Keratinocyte (primary cell): Measurements from ENCODE around the gene PRDM11. TPM values are rescaled to one million over a fixed set of nuclear protein-coding genes. Genes with fewer than 3 reads are reported as not detected.

ENCODE experiments used
- DNase-seq: peaks from one replicate; pipeline ENCODE4 v3.0.0-alpha.2; 2011; ENCODE audit warnings: low read depth, missing footprints, low spot score
- FAIRE-seq: peaks from 2 replicates; lab custom pipeline; 2011; peaks lifted over from hg19 to GRCh38; lab: Jason Lieb, UNC
- H2AFZ ChIP-seq: 2 replicates; pipeline ENCODE4 v1.6.0; 2012; ENCODE audit warnings: low read length, control low read depth, inconsistent platforms; ENCODE audit not compliant: control insufficient read depth
- H3K27ac ChIP-seq: 2 replicates; pipeline ENCODE4 v1.5.1; 2011; ENCODE audit warnings: low read length; ENCODE audit not compliant: control insufficient read depth, insufficient read depth
- H3K27me3 ChIP-seq: 3 replicates; pipeline ENCODE4 v1.6.0; 2011; ENCODE audit warnings: low read length; ENCODE audit not compliant: control insufficient read depth, insufficient read depth; ENCODE audit errors: extremely low read depth
- H3K36me3 ChIP-seq, 2 experiments: 2 replicates in 1 of 2; 3 replicates in 1 of 2; pipeline ENCODE4 v1.5.1; 2011; ENCODE audit warnings: low read length in 2 of 2, mild to moderate bottlenecking in 1 of 2; ENCODE audit not compliant: control insufficient read depth in 2 of 2, insufficient read depth in 2 of 2; ENCODE audit errors: extremely low read depth in 1 of 2
- H3K4me1 ChIP-seq: 3 replicates; pipeline ENCODE4 v1.5.1; 2011; ENCODE audit warnings: low read length; ENCODE audit not compliant: control insufficient read depth, insufficient read depth; ENCODE audit errors: extremely low read depth
- H3K4me2 ChIP-seq: 3 replicates; pipeline ENCODE4 v1.6.0; 2011; ENCODE audit warnings: low read depth, low read length; ENCODE audit not compliant: control insufficient read depth, insufficient read depth; ENCODE audit errors: extremely low read depth
- H3K4me3 ChIP-seq, 3 experiments: fragments of 200-600 bp in 1 of 3; sonication (generic) in 1 of 3; 2 replicates in 2 of 3; 3 replicates in 1 of 3; pipeline ENCODE4 v1.5.1; 2011 to 2016; ENCODE audit warnings: low read length in 3 of 3, mild to moderate bottlenecking in 3 of 3, control low read depth in 2 of 3, inconsistent platforms in 1 of 3, low read depth in 1 of 3, mixed read lengths in 1 of 3, mixed run types in 1 of 3, moderate library complexity in 1 of 3; ENCODE audit not compliant: control insufficient read depth in 2 of 3, insufficient read depth in 2 of 3; ENCODE audit errors: extremely low read depth in 1 of 3
- H3K79me2 ChIP-seq: 2 replicates; pipeline ENCODE4 v1.6.0; 2012; ENCODE audit warnings: low read length; ENCODE audit not compliant: control insufficient read depth, insufficient read depth
- H3K9ac ChIP-seq: 3 replicates; pipeline ENCODE4 v1.6.0; 2011; ENCODE audit warnings: low read length; ENCODE audit not compliant: control insufficient read depth, insufficient read depth; ENCODE audit errors: extremely low read depth
- H3K9me1 ChIP-seq: 3 replicates; pipeline ENCODE4 v1.6.0; 2011; ENCODE audit warnings: low read length; ENCODE audit not compliant: control insufficient read depth, insufficient read depth; ENCODE audit errors: extremely low read depth
- H3K9me3 ChIP-seq: 2 replicates; pipeline ENCODE4 v1.5.1; 2012; ENCODE audit warnings: low read depth, low read length; ENCODE audit not compliant: control insufficient read depth
- H4K20me1 ChIP-seq: 3 replicates; pipeline ENCODE4 v1.6.0; 2011; ENCODE audit warnings: low read length; ENCODE audit not compliant: control insufficient read depth, insufficient read depth; ENCODE audit errors: extremely low read depth
- CTCF ChIP-seq, 3 experiments: IDR thresholded peaks in 1 of 3; conservative IDR thresholded peaks in 1 of 3; optimal IDR thresholded peaks in 1 of 3; 2 replicates in 2 of 3; 3 replicates in 1 of 3; pipeline versions ENCODE3 to v1.5.1; 2011; ENCODE audit warnings: low read length in 3 of 3, mild to moderate bottlenecking in 3 of 3, moderate library complexity in 2 of 3, control low read depth in 1 of 3, inconsistent platforms in 1 of 3; ENCODE audit not compliant: insufficient read depth in 2 of 3; ENCODE audit errors: extremely low read depth in 1 of 3
- EZH2 ChIP-seq: IDR thresholded peaks from one replicate; pipeline ENCODE4 v1.6.1; 2012; ENCODE audit warnings: inconsistent platforms, mild to moderate bottlenecking, low read length, moderate library complexity
- dilution Hi-C: fragments of 300-500 bp; cut with MboI; formaldehyde crosslinking; loops from one replicate; pipeline ENCODE4 v1.7.0; 2020; ENCODE audit warnings: low sequenced_read_pairs; ENCODE audit not compliant: extremely low pct_ligation_motif_present
- polyA plus RNA-seq, 5 experiments: library from polyadenylated mRNA; depleted of rRNA in 3 of 5; stranded (reverse) in 3 of 5; stranded (forward) in 1 of 5; unstranded in 1 of 5; fragments of >200 nt; gene quantifications; 1 replicate in 1 of 5; 2 replicates in 3 of 5; 3 replicates in 1 of 5; pipeline versions ENCODE4 v1.2.1 to v1.2.3, GENCODE V29; 2011 to 2012; ENCODE audit warnings: missing spikeins in 2 of 5, low read depth in 1 of 5, low replicate concordance in 1 of 5

Gene PRDM11
- polyA plus RNA-seq, 1 donor (not counting 4 experiments of a cell fraction or from before 2014, with no cell fraction given): 2.1 TPM

DNA sequence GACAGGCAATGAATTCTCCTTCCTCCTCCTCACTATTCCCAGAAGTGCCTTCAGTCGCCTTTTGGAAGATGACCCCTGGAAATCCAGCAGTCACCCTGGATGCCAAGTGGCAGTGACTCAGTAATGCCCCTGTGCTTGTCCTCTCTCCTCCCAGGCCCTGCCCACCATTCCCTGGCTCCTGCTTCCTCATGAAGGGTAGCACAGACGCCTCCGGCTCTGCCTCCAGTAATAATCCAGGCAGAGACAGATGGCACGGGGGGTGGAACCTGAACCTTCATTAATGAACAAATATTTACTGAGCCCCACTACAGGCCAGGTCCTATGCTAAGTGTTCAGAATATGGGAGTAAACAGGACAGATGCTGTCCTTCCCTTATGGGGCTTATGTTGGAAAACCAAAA lies 116.5 kb downstream of the PRDM11 start:
- Histone ChIP-seq H3K27ac (no peak overlapping the region), H3K9ac (no peak overlapping the region), H3K9me3 (no peaks in the 10 kb centered on the region), H3K9me1 (no peaks in the 10 kb centered on the region), H2AFZ (no peak overlapping the region), H3K79me2 (no peaks in the 10 kb centered on the region), H3K4me3 (no peak overlapping the region), H3K27me3 (no peaks in the 10 kb centered on the region), H3K36me3 (no peaks in the 10 kb centered on the region), H4K20me1 (no peaks in the 10 kb centered on the region), H3K4me1 (peaks cover 6% of the 10 kb centered on the region), H3K4me2 (no peak overlapping the region)
- dilution Hi-C loops: no loop called here
- no peak for DNase-seq
- FAIRE-seq: no peak
- TF ChIP-seq EZH2 (no peak), CTCF (optimal IDR thresholded peaks at IDR 0.05 in 1 of 3, IDR thresholded peaks at IDR 0.05 in 1 of 3, conservative IDR thresholded peaks at IDR 0.05 in 1 of 3; ENCODE audit: extremely low read depth in 1 of 3, insufficient read depth in 2 of 3, low read length in 3 of 3) (no peak)

DNA sequence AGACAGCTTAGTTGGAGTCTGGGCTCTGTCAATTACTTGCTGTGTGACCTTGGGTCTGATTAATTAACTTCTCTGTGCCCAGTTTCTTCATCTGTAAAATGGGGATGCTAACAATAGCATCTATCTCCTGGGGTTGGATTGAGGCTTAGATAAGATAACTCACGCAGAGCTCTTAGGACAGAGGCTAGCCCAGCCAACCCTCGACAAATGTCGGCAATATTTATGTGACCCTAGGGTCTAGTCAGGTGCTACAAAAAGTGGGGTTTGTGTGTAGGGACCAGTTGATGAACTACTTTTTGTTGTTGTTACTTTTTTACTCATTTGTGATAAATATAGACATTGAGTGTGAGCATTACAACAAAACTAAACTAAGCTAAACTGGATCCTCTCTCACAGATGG lies 117.3 kb downstream of the PRDM11 start:
- H3K9me3 ChIP-seq: no peaks in the 10 kb centered on the region
- H3K9me1 ChIP-seq: no peaks in the 10 kb centered on the region
- DNase-seq (no peak), FAIRE-seq (no peak)
- no peak overlapping the region for H3K4me2 ChIP-seq
- dilution Hi-C loops: no loop called here
- H3K27me3 ChIP-seq: no peaks in the 10 kb centered on the region
- TF ChIP-seq EZH2 (no peak), CTCF (optimal IDR thresholded peaks at IDR 0.05 in 1 of 3, IDR thresholded peaks at IDR 0.05 in 1 of 3, conservative IDR thresholded peaks at IDR 0.05 in 1 of 3; ENCODE audit: extremely low read depth in 1 of 3, insufficient read depth in 2 of 3, low read length in 3 of 3) (no peak)
- H3K36me3 ChIP-seq: no peaks in the 10 kb centered on the region
- H3K27ac ChIP-seq: no peak overlapping the region
- H2AFZ ChIP-seq: no peak overlapping the region
- H3K4me1 ChIP-seq: peaks cover 6% of the 10 kb centered on the region
- no peak overlapping the region for H3K4me3 ChIP-seq
- H3K9ac ChIP-seq: no peak overlapping the region
- H3K79me2 ChIP-seq: no peaks in the 10 kb centered on the region
- H4K20me1 ChIP-seq: no peaks in the 10 kb centered on the region
